NCI-H1417 treated with DMSO at 0.1 percent for 48 hours (cell line): ENCODE measurements around the gene PTGES3L.
"Not testable (repeated sequence)": the region's sequence is repeated elsewhere in the genome, so short reads cannot be mapped to it uniquely, and the experiment has no call there.

ENCODE experiments used
- DNase-seq: peaks from one replicate; lab custom pipeline; 2025; lab: John Stamatoyannopoulos, UW

PTGES3L gene

GRCh38 chr17:42980274-42980765 is 440 bp upstream of the PTGES3L start, which contains the start of gene RUNDC1:
Gene RUNDC1, plus strand, starts transcription at chr17:42980565. Its CDS starts 12 bp downstream, at chr17:42980577.
- DNase-seq: peak; percentile 32

- not testable (repeated sequence) for DNase-seq
These were observed 4.2 kb downstream of the PTGES3L start for GRCh38 chr17:42975701-42976100.

GRCh38 chr17:42975265-42975664 is 4.6 kb downstream of the PTGES3L start:
- no peak for DNase-seq

GRCh38 chr17:42973323-42973722 is 6.6 kb downstream of the PTGES3L start:
- DNase-seq: not testable (repeated sequence)

- DNase-seq: no peak
These were observed 8.3 kb downstream of the PTGES3L start for GRCh38 chr17:42971589-42971988.

GRCh38 chr17:42969001-42969581 is 10.8 kb downstream of the PTGES3L start:
- DNase-seq: no peak

- no peak for DNase-seq
These were observed 12.0 kb downstream of the PTGES3L start for GRCh38 chr17:42967925-42968324.

GRCh38 chr17:42964161-42964932 is 15.5 kb downstream of the PTGES3L start, which contains the start of gene AARSD1:
Gene AARSD1, minus strand, starts transcription at chr17:42964454. Its CDS starts 14 bp downstream, at chr17:42964440.
- DNase-seq: peak; percentile 54

GRCh38 chr17:42953669-42954068 is 26.2 kb downstream of the PTGES3L start:
- no peak for DNase-seq

- DNase-seq: no peak
These were observed 29.7 kb downstream of the PTGES3L start for GRCh38 chr17:42950044-42950783.

- no peak for DNase-seq
These were observed 33.1 kb downstream of the PTGES3L start for GRCh38 chr17:42946812-42947211.

GRCh38 chr17:42944211-42944610 is 35.7 kb downstream of the PTGES3L start:
- DNase-seq: no peak

GRCh38 chr17:42937712-42938596 is 41.9 kb downstream of the PTGES3L start:
- DNase-seq: peak; percentile 19

GRCh38 chr17:42929497-42929844 is 50.4 kb downstream of the PTGES3L start:
- DNase-seq: no peak

- DNase-seq: peak; percentile 19
These were observed 51.0 kb downstream of the PTGES3L start for GRCh38 chr17:42928714-42929496.

- DNase-seq: no peak
These were observed 55.0 kb downstream of the PTGES3L start for GRCh38 chr17:42924891-42925290.

GRCh38 chr17:42923472-42923871 is 56.4 kb downstream of the PTGES3L start:
- DNase-seq: not testable (repeated sequence)

GRCh38 chr17:42922294-42922693 is 57.6 kb downstream of the PTGES3L start:
- no peak for DNase-seq

GRCh38 chr17:42920922-42921321 is 59.0 kb downstream of the PTGES3L start:
- no peak for DNase-seq

GRCh38 chr17:42920106-42920900 is 59.6 kb downstream of the PTGES3L start:
- no peak for DNase-seq
